B cell (primary cell): ENCODE measurements around the gene AP1AR. TPM values are rescaled to one million over a fixed set of nuclear protein-coding genes. Genes with fewer than 3 reads are reported as not detected.

ENCODE experiments used
- ATAC-seq: fragments of 200-7000 bp; cut with Tn5 transposase; one replicate; pipeline ENCODE4 v1.10.0; 2021; ENCODE audit warnings: low read depth, mild to moderate bottlenecking, moderate number of reproducible peaks, moderate library complexity
- CTCF ChIA-PET: fragments of 350-600 bp; sonication (Branson Sonifier 250); formaldehyde crosslinking; loops from one replicate; lab custom pipeline; 2021; ENCODE audit warnings: antibody characterized with exemption, inconsistent platforms; lab: Charles Lee
- POLR2A ChIA-PET: fragments of 350-600 bp; sonication (Branson Sonifier 250); formaldehyde crosslinking; loops from one replicate; lab custom pipeline; 2021; ENCODE audit warnings: antibody characterized with exemption; lab: Charles Lee
- DNase-seq: peaks from one replicate; pipeline ENCODE4 v3.0.0; 2013
- H2AFZ ChIP-seq: 2 replicates; pipeline ENCODE4 v1.6.1; 2012; ENCODE audit warnings: mild to moderate bottlenecking, low read depth, low read length; ENCODE audit not compliant: insufficient read depth, poor library complexity, severe bottlenecking
- H3K27ac ChIP-seq, 2 donors: 1 replicate in 1 of 2; 2 replicates in 1 of 2; pipeline ENCODE4 v1.5.1; 2012 to 2013; ENCODE audit warnings: low read length in 2 of 2, mild to moderate bottlenecking in 2 of 2, moderate library complexity in 1 of 2
- H3K27me3 ChIP-seq, 4 experiments: fragments of 200-600 bp in 1 of 4; sonication (generic) in 1 of 4; replicated peaks in 1 of 4; 1 replicate in 2 of 4; 2 replicates in 2 of 4; pipeline versions ENCODE4 v1.6.1 to v1.7.0; 2013 to 2016; ENCODE audit warnings: low read length in 3 of 4, mild to moderate bottlenecking in 2 of 4, mixed read lengths in 1 of 4, moderate library complexity in 1 of 4; ENCODE audit not compliant: insufficient read depth in 4 of 4, control insufficient read depth in 3 of 4; ENCODE audit errors: control extremely low read depth in 1 of 4
- H3K36me3 ChIP-seq, 2 experiments: replicated peaks in 1 of 2; 1 replicate in 1 of 2; 2 replicates in 1 of 2; pipeline versions ENCODE4 v1.6.1 to v1.7.1; 2013; ENCODE audit warnings: low read length in 1 of 2; ENCODE audit not compliant: insufficient read depth in 2 of 2, control insufficient read depth in 1 of 2; ENCODE audit errors: control extremely low read depth in 1 of 2, extremely low read depth in 1 of 2
- H3K4me1 ChIP-seq, 2 donors: fragments of 200-600 bp in 1 of 2; sonication (generic) in 1 of 2; 1 replicate in 1 of 2; 2 replicates in 1 of 2; pipeline versions ENCODE4 v1.5.1 to v1.6.1; 2013 to 2017; ENCODE audit warnings: low read length in 2 of 2; ENCODE audit not compliant: control insufficient read depth in 2 of 2, insufficient read depth in 2 of 2
- H3K4me2 ChIP-seq: replicated peaks from 2 replicates; pipeline ENCODE3; 2012; ENCODE audit warnings: mild to moderate bottlenecking, low read depth, low read length; ENCODE audit not compliant: poor library complexity, severe bottlenecking
- H3K4me3 ChIP-seq, 5 experiments: fragments of 200-600 bp in 1 of 5; sonication (generic) in 1 of 5; 1 replicate in 3 of 5; 2 replicates in 2 of 5; pipeline versions ENCODE4 v1.5.1 to v1.7.0; 2011 to 2016; ENCODE audit warnings: low read length in 4 of 5, mild to moderate bottlenecking in 4 of 5, low read depth in 2 of 5, control low read depth in 1 of 5, moderate library complexity in 1 of 5; ENCODE audit not compliant: insufficient read depth in 1 of 5; ENCODE audit errors: control extremely low read depth in 1 of 5, extremely low read depth in 1 of 5
- H3K79me2 ChIP-seq: fragments of 200-600 bp; sonication (generic); one replicate; pipeline ENCODE4 v1.6.0; 2016; ENCODE audit warnings: low read length; ENCODE audit not compliant: control insufficient read depth, insufficient read depth
- H3K9ac ChIP-seq: fragments of 200-600 bp; sonication (generic); 2 replicates; pipeline ENCODE4 v1.6.1; 2017; ENCODE audit warnings: mild to moderate bottlenecking, low read length, moderate library complexity
- H3K9me3 ChIP-seq, 3 donors: one replicate each; pipeline versions ENCODE4 v1.6.1 to v1.7.1; 2013; ENCODE audit warnings: low read length in 2 of 3; ENCODE audit not compliant: control insufficient read depth in 2 of 3, insufficient read depth in 1 of 3; ENCODE audit errors: control extremely low read depth in 1 of 3
- H4K20me1 ChIP-seq: 2 replicates; pipeline ENCODE4 v1.6.0; 2012; ENCODE audit warnings: mild to moderate bottlenecking, low read length; ENCODE audit not compliant: insufficient read depth, control insufficient read depth, poor library complexity, severe bottlenecking
- H3K27ac Mint-ChIP-seq: one replicate; pipeline ENCODE4 v1.8.0; 2021; ENCODE audit warnings: mixed read lengths
- H3K27me3 Mint-ChIP-seq: one replicate; pipeline ENCODE4 v1.8.0; 2021; ENCODE audit warnings: mixed read lengths
- H3K4me1 Mint-ChIP-seq: one replicate; pipeline ENCODE4 v1.8.0; 2021; ENCODE audit warnings: mixed read lengths
- H3K4me3 Mint-ChIP-seq: one replicate; pipeline ENCODE4 v1.8.0; 2021; ENCODE audit warnings: mixed read lengths
- H3K9me3 Mint-ChIP-seq: one replicate; pipeline ENCODE4 v1.8.0; 2022; ENCODE audit warnings: mixed read lengths; ENCODE audit not compliant: insufficient read depth
- CTCF ChIP-seq: fragments of 200-600 bp; IDR thresholded peaks from one replicate; pipeline ENCODE4 v1.8.0; 2022; ENCODE audit warnings: antibody characterized with exemption, mild to moderate bottlenecking
- EZH2 ChIP-seq: IDR thresholded peaks from 2 replicates; pipeline ENCODE4 v1.6.1; 2012; ENCODE audit warnings: borderline replicate concordance, low read depth, mild to moderate bottlenecking, moderate library complexity, low read length; ENCODE audit not compliant: insufficient read depth, poor library complexity, severe bottlenecking
- WGBS: methylation state at CpG from one replicate; pipeline ENCODE4 v1.1.5; 2013; ENCODE audit warnings: missing lambda C conversion rate; ENCODE audit not compliant: insufficient coverage; 5-methylcytosine and 5-hydroxymethylcytosine counted together
- intact Hi-C: fragments of 100-400 bp; cut with micrococcal nuclease; formaldehyde crosslinking; loops from one replicate; pipeline ENCODE4 v1.10.0; 2022
- polyA plus RNA-seq: library from polyadenylated mRNA; depleted of rRNA; stranded (reverse); fragments of >200 nt; gene quantifications from 2 replicates; pipeline ENCODE4 v1.2.3, GENCODE V29; 2012
- total RNA-seq, 2 donors: library from RNA; stranded (reverse); fragments of 120-200 nt in 1 of 2; gene quantifications; 1 replicate in 1 of 2; 2 replicates in 1 of 2; pipeline versions ENCODE4 v1.2.3 to v1.2.4, GENCODE V29; 2013 to 2022

Gene AP1AR
- total and polyA plus RNA-seq, 2 donors (not counting 1 experiment from before 2014, with no cell fraction given) = 3.4 to 20.3 TPM

- no peak overlapping the region for H3K4me3 ChIP-seq
- no peak for DNase-seq
- H3K36me3 ChIP-seq = no peaks in the 10 kb centered on the region
- H3K4me1 Mint-ChIP-seq = no peaks in the 10 kb centered on the region
- H3K79me2 ChIP-seq = no peaks in the 10 kb centered on the region
- 100% methylated on average over 1 of the region's 1 CpG for WGBS
- CTCF ChIA-PET = interaction anchor here (0.7 to 9.2 kb wide), 2 partner anchors 24 to 310 kb away, joined by 3 to 105 read pairs; partner anchors contain the start of gene AP1AR
- no peak overlapping the region for H3K27ac ChIP-seq
- no peaks in the 10 kb centered on the region for H3K9me3 ChIP-seq
- H3K27me3 ChIP-seq = no peaks in the 10 kb centered on the region
- H3K4me3 Mint-ChIP-seq = no peak overlapping the region
- H3K4me1 ChIP-seq = no peaks in the 10 kb centered on the region
- no peak overlapping the region for H3K27ac Mint-ChIP-seq
- no peak overlapping the region for H2AFZ ChIP-seq
- H3K9me3 Mint-ChIP-seq = no peaks in the 10 kb centered on the region
- POLR2A ChIA-PET = no interaction called here
- no peaks in the 10 kb centered on the region for H3K27me3 Mint-ChIP-seq
- no peak overlapping the region for H3K4me2 ChIP-seq
- no peak overlapping the region for H3K9ac ChIP-seq
- TF ChIP-seq EZH2 = no peak
- no peak for TF ChIP-seq CTCF
- intact Hi-C loops = loop anchor here (10.0 kb wide), 1 partner anchor 554 kb away; no protein-coding TSS in a partner anchor
- no peak for ATAC-seq
- no peaks in the 10 kb centered on the region for H4K20me1 ChIP-seq
Observed at GRCh38 chr4:112210777-112211176, 20.8 kb upstream of the AP1AR start.

GRCh38 chr4:112213091-112213490 is 18.5 kb upstream of the AP1AR start:
- Histone ChIP-seq H3K9me3 (no peaks in the 10 kb centered on the region), H2AFZ (no peak overlapping the region), H3K4me3 (no peak overlapping the region), H3K79me2 (no peaks in the 10 kb centered on the region), H3K36me3 (no peaks in the 10 kb centered on the region), H3K4me2 (no peak overlapping the region), H4K20me1 (no peaks in the 10 kb centered on the region), H3K27me3 (no peaks in the 10 kb centered on the region), H3K9ac (no peak overlapping the region), H3K4me1 (no peaks in the 10 kb centered on the region), H3K27ac (no peak overlapping the region)
- ChIA-PET CTCF (interaction anchor here (0.6 to 9.2 kb wide), 10 partner anchors 9 to 391 kb away, joined by 3 to 105 read pairs (median 4); partner anchors contain the start of gene AP1AR), POLR2A (no interaction called here)
- Mint-ChIP-seq H3K9me3 (no peaks in the 10 kb centered on the region), H3K27me3 (no peaks in the 10 kb centered on the region), H3K4me3 (no peak overlapping the region), H3K27ac (no peak overlapping the region), H3K4me1 (no peaks in the 10 kb centered on the region)
- 83% methylated on average over 2 of the region's 2 CpGs for WGBS
- ATAC-seq (no peak), DNase-seq (no peak)
- TF ChIP-seq CTCF (no peak), EZH2 (no peak)
- intact Hi-C loops = loop anchor here (10.0 kb wide), 1 partner anchor 552 kb away; no protein-coding TSS in a partner anchor
